ENCODE results near the gene UGT3A2.

Gene UGT3A2

DNA sequence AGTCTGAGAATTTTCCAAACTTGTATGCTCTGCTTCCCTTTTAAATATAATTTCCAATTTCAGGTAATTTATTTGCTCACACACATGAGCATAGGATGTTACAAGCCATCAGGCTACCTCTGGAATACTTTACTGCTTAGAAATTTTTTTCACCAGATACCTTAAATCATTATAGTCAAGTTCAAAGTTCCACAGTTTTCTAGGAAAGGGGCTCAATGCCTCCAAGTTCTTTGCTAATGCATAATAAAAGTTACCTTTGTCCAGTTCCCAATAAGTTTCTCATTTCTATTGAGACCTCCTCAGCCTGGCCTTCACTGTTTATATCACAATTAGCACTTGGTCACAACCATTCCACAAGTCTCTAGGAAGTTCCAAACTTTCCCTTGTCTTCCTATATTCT, 59.3 kb downstream of the UGT3A2 start:
- no peak for DNase-seq (ENCODE audit: low read depth)

- DNase-seq (ENCODE audit: low read depth): no peak
Measured at GRCh38 chr5:36006163-36006562, 60.5 kb downstream of the UGT3A2 start.

DNA sequence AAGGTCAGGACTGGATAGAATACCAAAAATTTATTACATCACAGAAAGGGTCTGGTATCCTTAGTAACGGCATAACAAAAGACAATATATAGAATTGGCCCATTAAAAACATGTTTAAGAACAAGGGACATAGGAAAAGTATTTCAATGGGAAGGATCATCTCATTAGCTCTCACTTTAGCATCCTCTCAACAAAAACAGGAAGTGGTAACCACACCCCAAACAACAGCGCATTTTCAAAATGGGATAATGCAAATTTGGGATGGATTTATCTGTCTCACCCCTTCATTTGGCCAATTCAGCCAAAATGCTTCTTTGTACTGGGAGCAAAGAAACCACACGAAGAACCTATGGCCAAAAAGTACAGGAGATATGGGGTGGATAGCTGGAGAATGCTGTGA, 65.7 kb downstream of the UGT3A2 start:
- no peak for DNase-seq (ENCODE audit: low read depth)

DNA sequence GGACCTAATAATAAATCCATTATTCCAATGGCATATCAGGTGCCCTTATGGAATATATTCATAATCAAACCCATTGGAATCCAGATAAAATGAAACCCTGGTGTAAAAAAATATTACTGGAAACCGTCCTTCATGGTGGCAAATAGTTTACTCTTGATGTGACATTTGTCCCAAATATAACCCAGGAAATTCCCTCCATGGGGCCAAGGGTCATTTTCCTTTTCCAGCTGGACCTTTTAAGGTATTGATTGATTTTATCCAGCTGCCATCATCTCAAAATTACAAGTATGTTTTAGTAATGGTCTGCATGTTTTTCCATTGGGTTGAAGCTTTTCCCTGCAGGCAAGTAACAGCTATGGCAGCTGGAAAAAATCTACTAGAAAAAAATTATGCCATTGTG, 67.1 kb downstream of the UGT3A2 start:
- DNase-seq (ENCODE audit: low read depth): no peak

GRCh38 chr5:35996076-35996475, 70.6 kb downstream of the UGT3A2 start:
- no peak for DNase-seq (ENCODE audit: low read depth)

- no peak for DNase-seq (ENCODE audit: low read depth)
Measured at GRCh38 chr5:35990941-35991611, 75.6 kb downstream of the UGT3A2 start, which contains the start of gene UGT3A1. TSS of gene UGT3A1 (minus strand) at chr5:35991390. CDS start at chr5:35991240, 150 bp downstream.

GRCh38 chr5:35990520-35990919, 76.2 kb downstream of the UGT3A2 start:
- DNase-seq (ENCODE audit: low read depth): no peak

GRCh38 chr5:35988529-35988928, 78.2 kb downstream of the UGT3A2 start:
- DNase-seq (ENCODE audit: low read depth): no peak

DNA sequence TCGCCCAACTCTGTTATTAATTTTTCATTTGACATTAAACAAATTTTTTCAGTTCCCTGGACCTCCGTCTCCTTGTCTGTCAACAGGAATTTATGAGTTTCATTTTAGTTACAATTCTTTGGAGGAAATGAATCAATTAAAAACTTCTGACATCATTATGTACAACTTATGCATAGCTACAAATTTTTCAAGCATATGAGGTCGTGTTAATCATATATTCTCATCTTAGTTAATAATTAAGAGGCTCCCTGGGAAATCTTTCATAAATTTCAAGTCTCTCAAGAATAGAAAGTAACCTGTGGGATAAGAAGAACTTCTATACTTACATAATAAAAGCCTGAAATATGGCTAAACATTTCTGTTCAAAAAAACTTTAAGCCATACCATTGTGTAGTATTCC, 78.9 kb downstream of the UGT3A2 start:
- DNase-seq (ENCODE audit: low read depth): no peak

All from iris pigment epithelial cell (primary cell).